WTC11 (cell line): Measurements from ENCODE around the gene KIAA1586.

Source experiments
- TF ChIP-seq, protein P1 (sequence below): sonication (generic); formaldehyde crosslinking; IDR thresholded peaks from 2 replicates; pipeline ENCODE4 v1.8.0; 2022; ENCODE audit warnings: mild to moderate bottlenecking, missing genetic modification reagents
- TF ChIP-seq, protein P2 (sequence below): fragments of 200-600 bp; IDR thresholded peaks from 2 replicates; pipeline ENCODE4 v1.8.0; 2022; ENCODE audit warnings: antibody characterized with exemption
- TF ChIP-seq, protein P3 (sequence below): sonication (generic); formaldehyde crosslinking; IDR thresholded peaks from 2 replicates; pipeline ENCODE4 v1.8.1; 2023; ENCODE audit warnings: mild to moderate bottlenecking, missing genetic modification reagents

DNA sequence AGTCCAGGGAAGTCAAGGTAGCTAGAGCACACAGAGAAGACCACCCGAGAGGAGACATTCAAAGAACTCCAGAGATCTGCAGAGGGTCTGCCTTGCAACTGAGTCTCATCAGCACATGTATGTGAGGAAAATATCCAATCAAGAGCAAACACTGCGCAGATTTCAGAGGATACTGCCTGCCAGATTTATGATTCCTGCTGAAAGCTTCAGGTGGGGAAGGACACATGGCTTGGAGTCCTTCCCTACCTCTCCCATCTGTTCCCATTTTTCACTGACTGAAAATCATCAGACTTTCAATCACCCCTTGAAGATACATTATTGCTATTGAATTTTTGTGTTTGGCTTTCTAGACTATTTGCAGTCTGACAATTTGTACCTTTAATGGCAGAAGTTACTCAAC is 7.6 kb upstream of the KIAA1586 start:
- TF ChIP-seq, protein P1, sequence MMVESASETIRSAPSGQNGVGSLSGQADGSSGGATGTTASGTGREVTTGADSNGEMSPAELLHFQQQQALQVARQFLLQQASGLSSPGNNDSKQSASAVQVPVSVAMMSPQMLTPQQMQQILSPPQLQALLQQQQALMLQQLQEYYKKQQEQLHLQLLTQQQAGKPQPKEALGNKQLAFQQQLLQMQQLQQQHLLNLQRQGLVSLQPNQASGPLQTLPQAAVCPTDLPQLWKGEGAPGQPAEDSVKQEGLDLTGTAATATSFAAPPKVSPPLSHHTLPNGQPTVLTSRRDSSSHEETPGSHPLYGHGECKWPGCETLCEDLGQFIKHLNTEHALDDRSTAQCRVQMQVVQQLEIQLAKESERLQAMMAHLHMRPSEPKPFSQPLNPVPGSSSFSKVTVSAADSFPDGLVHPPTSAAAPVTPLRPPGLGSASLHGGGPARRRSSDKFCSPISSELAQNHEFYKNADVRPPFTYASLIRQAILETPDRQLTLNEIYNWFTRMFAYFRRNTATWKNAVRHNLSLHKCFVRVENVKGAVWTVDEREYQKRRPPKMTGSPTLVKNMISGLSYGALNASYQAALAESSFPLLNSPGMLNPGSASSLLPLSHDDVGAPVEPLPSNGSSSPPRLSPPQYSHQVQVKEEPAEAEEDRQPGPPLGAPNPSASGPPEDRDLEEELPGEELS, result no peak
- TF ChIP-seq, protein P2, sequence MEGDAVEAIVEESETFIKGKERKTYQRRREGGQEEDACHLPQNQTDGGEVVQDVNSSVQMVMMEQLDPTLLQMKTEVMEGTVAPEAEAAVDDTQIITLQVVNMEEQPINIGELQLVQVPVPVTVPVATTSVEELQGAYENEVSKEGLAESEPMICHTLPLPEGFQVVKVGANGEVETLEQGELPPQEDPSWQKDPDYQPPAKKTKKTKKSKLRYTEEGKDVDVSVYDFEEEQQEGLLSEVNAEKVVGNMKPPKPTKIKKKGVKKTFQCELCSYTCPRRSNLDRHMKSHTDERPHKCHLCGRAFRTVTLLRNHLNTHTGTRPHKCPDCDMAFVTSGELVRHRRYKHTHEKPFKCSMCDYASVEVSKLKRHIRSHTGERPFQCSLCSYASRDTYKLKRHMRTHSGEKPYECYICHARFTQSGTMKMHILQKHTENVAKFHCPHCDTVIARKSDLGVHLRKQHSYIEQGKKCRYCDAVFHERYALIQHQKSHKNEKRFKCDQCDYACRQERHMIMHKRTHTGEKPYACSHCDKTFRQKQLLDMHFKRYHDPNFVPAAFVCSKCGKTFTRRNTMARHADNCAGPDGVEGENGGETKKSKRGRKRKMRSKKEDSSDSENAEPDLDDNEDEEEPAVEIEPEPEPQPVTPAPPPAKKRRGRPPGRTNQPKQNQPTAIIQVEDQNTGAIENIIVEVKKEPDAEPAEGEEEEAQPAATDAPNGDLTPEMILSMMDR, result no peak
- TF ChIP-seq, protein P3, sequence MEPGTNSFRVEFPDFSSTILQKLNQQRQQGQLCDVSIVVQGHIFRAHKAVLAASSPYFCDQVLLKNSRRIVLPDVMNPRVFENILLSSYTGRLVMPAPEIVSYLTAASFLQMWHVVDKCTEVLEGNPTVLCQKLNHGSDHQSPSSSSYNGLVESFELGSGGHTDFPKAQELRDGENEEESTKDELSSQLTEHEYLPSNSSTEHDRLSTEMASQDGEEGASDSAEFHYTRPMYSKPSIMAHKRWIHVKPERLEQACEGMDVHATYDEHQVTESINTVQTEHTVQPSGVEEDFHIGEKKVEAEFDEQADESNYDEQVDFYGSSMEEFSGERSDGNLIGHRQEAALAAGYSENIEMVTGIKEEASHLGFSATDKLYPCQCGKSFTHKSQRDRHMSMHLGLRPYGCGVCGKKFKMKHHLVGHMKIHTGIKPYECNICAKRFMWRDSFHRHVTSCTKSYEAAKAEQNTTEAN (CRISPR knock-in tag), result no peak
